ENCODE measurements around the gene GOLIM4.

DNA sequence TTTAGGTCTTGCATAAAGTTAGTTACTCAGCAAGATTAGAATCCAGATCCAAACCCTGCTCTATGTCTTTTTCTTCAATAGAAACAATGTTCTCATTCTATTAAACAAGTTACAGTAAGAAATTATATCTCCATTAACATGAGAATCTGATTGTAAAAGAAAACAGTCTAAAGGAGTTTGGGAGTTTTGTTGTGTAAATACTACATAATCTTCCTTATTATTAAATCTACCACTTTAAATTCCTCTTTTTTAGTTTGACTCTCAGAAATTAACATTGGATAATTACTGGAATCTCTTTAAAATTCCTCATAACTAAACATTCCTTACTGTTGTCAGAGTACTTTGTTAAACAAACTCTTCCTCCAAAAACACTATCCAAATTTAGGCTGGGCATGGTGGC lies 1.7 kb upstream of the GOLIM4 start:
- no peak for TF ChIP-seq CTCF (conservative IDR thresholded peaks at IDR 0.05 in 1 of 2, IDR thresholded peaks at IDR 0.05 in 1 of 2; ENCODE audit: low read depth in 1 of 2, low read length in 2 of 2)
- no peak for TF ChIP-seq EZH2 (IDR thresholded peaks at IDR 0.05; ENCODE audit: low read length, missing control alignments)
